ENCODE data around the gene SERPINH1. TPM values are rescaled to one million over a fixed set of nuclear protein-coding genes. Genes with fewer than 3 reads are reported as not detected.
A peak's percentile ranks its signal among the peaks of the same experiment; 100 is the strongest.
"Not testable (repeated sequence)": the region's sequence is repeated elsewhere in the genome, so short reads cannot be mapped to it uniquely, and the experiment has no call there.

Gene SERPINH1
- total RNA-seq, 3 donors from 2014 or later = 17.6 to 19.8 (median 17.8) TPM

- ATAC-seq (peak; percentile 18 to 27), DNase-seq (no peak)
- peak overlapping the region; percentile 75 for H3K4me3 Mint-ChIP-seq
- H3K36me3 Mint-ChIP-seq (ENCODE audit: insufficient read depth) = no peaks in the 10 kb centered on the region
- H3K9me3 Mint-ChIP-seq = no peaks in the 10 kb centered on the region
- H3K27me3 Mint-ChIP-seq (ENCODE audit: low read depth) = no peaks in the 10 kb centered on the region
- H3K4me1 Mint-ChIP-seq (ENCODE audit: low read depth) = peaks cover 15% of the 10 kb centered on the region
Measured at GRCh38 chr11:75583718-75584658, 21.9 kb downstream of the SERPINH1 start.

GRCh38 chr11:75584659-75585292, 22.7 kb downstream of the SERPINH1 start:
- ATAC-seq, H3K9me3 Mint-ChIP-seq, DNase-seq: not testable (repeated sequence)

GRCh38 chr11:75585293-75585670, 23.2 kb downstream of the SERPINH1 start:
- Mint-ChIP-seq H3K27me3 (ENCODE audit: low read depth) (no peaks in the 10 kb centered on the region), H3K4me3 (peak overlapping the region; percentile 19), H3K9me3 (no peaks in the 10 kb centered on the region), H3K36me3 (ENCODE audit: insufficient read depth) (no peaks in the 10 kb centered on the region), H3K4me1 (ENCODE audit: low read depth) (peaks cover 15% of the 10 kb centered on the region)
- no peak for ATAC-seq
- DNase-seq = no peak

More at GRCh38 chr11:75584659-75585292, 22.7 kb downstream of the SERPINH1 start:
- Mint-ChIP-seq H3K4me1 (ENCODE audit: low read depth) (peaks cover 15% of the 10 kb centered on the region), H3K4me3 (peak overlapping the region; percentile 75)
- H3K27me3 Mint-ChIP-seq (ENCODE audit: low read depth); H3K36me3 Mint-ChIP-seq (ENCODE audit: insufficient read depth): not testable (repeated sequence)

- Mint-ChIP-seq H3K4me1 (ENCODE audit: low read depth) (peaks cover 15% of the 10 kb centered on the region), H3K9me3 (no peaks in the 10 kb centered on the region), H3K36me3 (ENCODE audit: insufficient read depth) (no peaks in the 10 kb centered on the region), H3K27me3 (ENCODE audit: low read depth) (no peaks in the 10 kb centered on the region), H3K4me3 (no peak overlapping the region)
- no peak for ATAC-seq
- DNase-seq = no peak
Measured at GRCh38 chr11:75586395-75586794, 24.3 kb downstream of the SERPINH1 start.

GRCh38 chr11:75588051-75588481, 26.0 kb downstream of the SERPINH1 start:
- Mint-ChIP-seq H3K4me3 (no peak overlapping the region), H3K4me1 (ENCODE audit: low read depth) (peaks cover 17% of the 10 kb centered on the region), H3K27me3 (ENCODE audit: low read depth) (no peaks in the 10 kb centered on the region), H3K36me3 (ENCODE audit: insufficient read depth) (no peaks in the 10 kb centered on the region), H3K9me3 (no peaks in the 10 kb centered on the region)
- ATAC-seq (no peak), DNase-seq (no peak)

GRCh38 chr11:75589051-75589450, 27.0 kb downstream of the SERPINH1 start:
- Mint-ChIP-seq H3K27me3 (ENCODE audit: low read depth) (no peaks in the 10 kb centered on the region), H3K4me3 (no peak overlapping the region), H3K9me3 (no peaks in the 10 kb centered on the region), H3K4me1 (ENCODE audit: low read depth) (peaks cover 15% of the 10 kb centered on the region), H3K36me3 (ENCODE audit: insufficient read depth) (no peaks in the 10 kb centered on the region)
- ATAC-seq (no peak), DNase-seq (no peak)

GRCh38 chr11:75589933-75590332, 27.9 kb downstream of the SERPINH1 start:
- DNase-seq (no peak), ATAC-seq (no peak)
- Mint-ChIP-seq H3K4me3 (no peak overlapping the region), H3K9me3 (no peaks in the 10 kb centered on the region), H3K4me1 (ENCODE audit: low read depth) (peaks cover 13% of the 10 kb centered on the region), H3K27me3 (ENCODE audit: low read depth) (no peaks in the 10 kb centered on the region), H3K36me3 (ENCODE audit: insufficient read depth) (no peaks in the 10 kb centered on the region)

- no peaks in the 10 kb centered on the region for H3K9me3 Mint-ChIP-seq
- H3K27me3 Mint-ChIP-seq (ENCODE audit: low read depth) = no peaks in the 10 kb centered on the region
- ATAC-seq (no peak), DNase-seq (no peak)
- H3K4me1 Mint-ChIP-seq (ENCODE audit: low read depth) = peaks cover 13% of the 10 kb centered on the region
- H3K36me3 Mint-ChIP-seq (ENCODE audit: insufficient read depth) = no peaks in the 10 kb centered on the region
- H3K4me3 Mint-ChIP-seq = no peak overlapping the region
Measured at GRCh38 chr11:75591371-75591770, 29.3 kb downstream of the SERPINH1 start.

- no peaks in the 10 kb centered on the region for H3K36me3 Mint-ChIP-seq (ENCODE audit: insufficient read depth)
- no peaks in the 10 kb centered on the region for H3K9me3 Mint-ChIP-seq
- no peak overlapping the region for H3K4me3 Mint-ChIP-seq
- ATAC-seq (no peak), DNase-seq (no peak)
- peaks cover 13% of the 10 kb centered on the region for H3K4me1 Mint-ChIP-seq (ENCODE audit: low read depth)
- no peaks in the 10 kb centered on the region for H3K27me3 Mint-ChIP-seq (ENCODE audit: low read depth)
Measured at GRCh38 chr11:75591966-75592365, 29.9 kb downstream of the SERPINH1 start.

GRCh38 chr11:75592715-75593114, 30.7 kb downstream of the SERPINH1 start:
- no peak for DNase-seq
- Mint-ChIP-seq H3K4me1 (ENCODE audit: low read depth) (peaks cover 13% of the 10 kb centered on the region), H3K27me3 (ENCODE audit: low read depth) (no peaks in the 10 kb centered on the region), H3K9me3 (no peaks in the 10 kb centered on the region), H3K4me3 (no peak overlapping the region), H3K36me3 (ENCODE audit: insufficient read depth) (no peaks in the 10 kb centered on the region)
- ATAC-seq = no peak

GRCh38 chr11:75593286-75593915, 31.3 kb downstream of the SERPINH1 start:
- Mint-ChIP-seq H3K36me3 (ENCODE audit: insufficient read depth) (no peaks in the 10 kb centered on the region), H3K27me3 (ENCODE audit: low read depth) (no peaks in the 10 kb centered on the region), H3K9me3 (no peaks in the 10 kb centered on the region), H3K4me1 (ENCODE audit: low read depth) (peaks cover 13% of the 10 kb centered on the region), H3K4me3 (no peak overlapping the region)
- DNase-seq (no peak), ATAC-seq (no peak)

GRCh38 chr11:75594211-75594610, 32.2 kb downstream of the SERPINH1 start:
- ATAC-seq (no peak), DNase-seq (no peak)
- Mint-ChIP-seq H3K9me3 (no peaks in the 10 kb centered on the region), H3K4me3 (no peak overlapping the region), H3K4me1 (ENCODE audit: low read depth) (peaks cover 13% of the 10 kb centered on the region), H3K27me3 (ENCODE audit: low read depth) (no peaks in the 10 kb centered on the region), H3K36me3 (ENCODE audit: insufficient read depth) (no peaks in the 10 kb centered on the region)

GRCh38 chr11:75595429-75595828, 33.4 kb downstream of the SERPINH1 start:
- DNase-seq (no peak), ATAC-seq (no peak)
- Mint-ChIP-seq H3K4me1 (ENCODE audit: low read depth) (peaks cover 13% of the 10 kb centered on the region), H3K4me3 (no peak overlapping the region), H3K36me3 (ENCODE audit: insufficient read depth) (no peaks in the 10 kb centered on the region), H3K27me3 (ENCODE audit: low read depth) (no peaks in the 10 kb centered on the region), H3K9me3 (no peaks in the 10 kb centered on the region)

- DNase-seq (no peak), ATAC-seq (no peak)
- Mint-ChIP-seq H3K4me1 (ENCODE audit: low read depth) (peaks cover 12% of the 10 kb centered on the region), H3K27me3 (ENCODE audit: low read depth) (no peaks in the 10 kb centered on the region), H3K4me3 (no peak overlapping the region), H3K36me3 (ENCODE audit: insufficient read depth) (no peaks in the 10 kb centered on the region), H3K9me3 (no peaks in the 10 kb centered on the region)
Measured at GRCh38 chr11:75596914-75597313, 34.9 kb downstream of the SERPINH1 start.
